ENCODE data around the gene TNKS1BP1.

TNKS1BP1 gene

GRCh38 chr11:57335023-57335342 is 10.2 kb upstream of the TNKS1BP1 start:
- no peaks in the 10 kb centered on the region for H3K9me3 ChIP-seq
- peak overlapping the region; percentile 62 to 80 for H3K4me3 ChIP-seq (ENCODE audit: low read depth in 1 of 2, low read length in 1 of 2)
- H3K27me3 ChIP-seq = peaks cover 3% of the 10 kb centered on the region
- TF ChIP-seq, protein P1, sequence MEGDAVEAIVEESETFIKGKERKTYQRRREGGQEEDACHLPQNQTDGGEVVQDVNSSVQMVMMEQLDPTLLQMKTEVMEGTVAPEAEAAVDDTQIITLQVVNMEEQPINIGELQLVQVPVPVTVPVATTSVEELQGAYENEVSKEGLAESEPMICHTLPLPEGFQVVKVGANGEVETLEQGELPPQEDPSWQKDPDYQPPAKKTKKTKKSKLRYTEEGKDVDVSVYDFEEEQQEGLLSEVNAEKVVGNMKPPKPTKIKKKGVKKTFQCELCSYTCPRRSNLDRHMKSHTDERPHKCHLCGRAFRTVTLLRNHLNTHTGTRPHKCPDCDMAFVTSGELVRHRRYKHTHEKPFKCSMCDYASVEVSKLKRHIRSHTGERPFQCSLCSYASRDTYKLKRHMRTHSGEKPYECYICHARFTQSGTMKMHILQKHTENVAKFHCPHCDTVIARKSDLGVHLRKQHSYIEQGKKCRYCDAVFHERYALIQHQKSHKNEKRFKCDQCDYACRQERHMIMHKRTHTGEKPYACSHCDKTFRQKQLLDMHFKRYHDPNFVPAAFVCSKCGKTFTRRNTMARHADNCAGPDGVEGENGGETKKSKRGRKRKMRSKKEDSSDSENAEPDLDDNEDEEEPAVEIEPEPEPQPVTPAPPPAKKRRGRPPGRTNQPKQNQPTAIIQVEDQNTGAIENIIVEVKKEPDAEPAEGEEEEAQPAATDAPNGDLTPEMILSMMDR (IDR thresholded peaks at IDR 0.05) = no peak
- H3K4me1 ChIP-seq (ENCODE audit: control insufficient read depth in 1 of 2, insufficient read depth in 1 of 2, low read depth in 1 of 2, low read length in 1 of 2) = peaks cover 6 to 12% of the 10 kb centered on the region in 2 experiments
- H3K36me3 ChIP-seq = peaks cover 29% of the 10 kb centered on the region
- no peak overlapping the region for H3K27ac ChIP-seq

- TF ChIP-seq, protein P1 (IDR thresholded peaks at IDR 0.05) = no peak
- no peak overlapping the region for H3K4me3 ChIP-seq (ENCODE audit: low read depth in 1 of 2, low read length in 1 of 2)
- no peak overlapping the region for H3K27ac ChIP-seq
- peaks cover 34% of the 10 kb centered on the region for H3K36me3 ChIP-seq
- peaks cover 6 to 12% of the 10 kb centered on the region in 2 experiments for H3K4me1 ChIP-seq (ENCODE audit: control insufficient read depth in 1 of 2, insufficient read depth in 1 of 2, low read depth in 1 of 2, low read length in 1 of 2)
- no peaks in the 10 kb centered on the region for H3K27me3 ChIP-seq
- H3K9me3 ChIP-seq = no peaks in the 10 kb centered on the region
Measured at GRCh38 chr11:57332694-57333440, 8.1 kb upstream of the TNKS1BP1 start.

GRCh38 chr11:57331720-57332119 is 7.0 kb upstream of the TNKS1BP1 start:
- Histone ChIP-seq H3K9me3 (no peaks in the 10 kb centered on the region), H3K36me3 (peaks cover 39% of the 10 kb centered on the region), H3K27ac (no peak overlapping the region), H3K27me3 (no peaks in the 10 kb centered on the region), H3K4me3 (ENCODE audit: low read depth in 1 of 2, low read length in 1 of 2) (no peak overlapping the region), H3K4me1 (ENCODE audit: control insufficient read depth in 1 of 2, insufficient read depth in 1 of 2, low read depth in 1 of 2, low read length in 1 of 2) (peaks cover 6 to 12% of the 10 kb centered on the region in 2 experiments)
- TF ChIP-seq, protein P1 (IDR thresholded peaks at IDR 0.05) = no peak

GRCh38 chr11:57330029-57330428 is 5.3 kb upstream of the TNKS1BP1 start:
- H3K36me3 ChIP-seq = peaks cover 39% of the 10 kb centered on the region
- no peak overlapping the region for H3K4me3 ChIP-seq (ENCODE audit: low read depth in 1 of 2, low read length in 1 of 2)
- no peaks in the 10 kb centered on the region for H3K9me3 ChIP-seq
- no peaks in the 10 kb centered on the region for H3K27me3 ChIP-seq
- TF ChIP-seq, protein P1 (IDR thresholded peaks at IDR 0.05) = no peak
- H3K4me1 ChIP-seq (ENCODE audit: control insufficient read depth in 1 of 2, insufficient read depth in 1 of 2, low read depth in 1 of 2, low read length in 1 of 2) = peaks cover 10 to 11% of the 10 kb centered on the region in 2 experiments
- no peak overlapping the region for H3K27ac ChIP-seq

GRCh38 chr11:57327721-57328120 is 3.0 kb upstream of the TNKS1BP1 start:
- peaks cover 17% of the 10 kb centered on the region for H3K27me3 ChIP-seq
- peaks cover 36% of the 10 kb centered on the region for H3K36me3 ChIP-seq
- H3K4me3 ChIP-seq (ENCODE audit: low read depth in 1 of 2, low read length in 1 of 2) = no peak overlapping the region
- H3K27ac ChIP-seq = no peak overlapping the region
- peaks cover 12 to 17% of the 10 kb centered on the region in 2 experiments for H3K4me1 ChIP-seq (ENCODE audit: control insufficient read depth in 1 of 2, insufficient read depth in 1 of 2, low read depth in 1 of 2, low read length in 1 of 2)
- no peaks in the 10 kb centered on the region for H3K9me3 ChIP-seq
- TF ChIP-seq, protein P1 (IDR thresholded peaks at IDR 0.05) = no peak

Measured in neutrophil (primary cell).